GM18498 (cell line): ENCODE results near the gene TARBP2.
A peak's percentile ranks its signal among the peaks of the same experiment; 100 is the strongest.
"Not testable (repeated sequence)": the region's sequence is repeated elsewhere in the genome, so short reads cannot be mapped to it uniquely, and the experiment has no call there.

Experiments
- ATAC-seq: cut with Tn5 transposase; IDR thresholded peaks from one replicate; pipeline ENCODE4 v1.9.1; 2021; ENCODE audit warnings: mild to moderate bottlenecking, moderate library complexity; ENCODE audit not compliant: unreplicated experiment

TARBP2 gene

GRCh38 chr12:53513712-53514410, 12.8 kb downstream of the TARBP2 start:
- ATAC-seq, result no peak

GRCh38 chr12:53514628-53515290, 13.7 kb downstream of the TARBP2 start:
- no peak for ATAC-seq

- ATAC-seq, result no peak
Observed at GRCh38 chr12:53515291-53515680, 14.2 kb downstream of the TARBP2 start.

DNA sequence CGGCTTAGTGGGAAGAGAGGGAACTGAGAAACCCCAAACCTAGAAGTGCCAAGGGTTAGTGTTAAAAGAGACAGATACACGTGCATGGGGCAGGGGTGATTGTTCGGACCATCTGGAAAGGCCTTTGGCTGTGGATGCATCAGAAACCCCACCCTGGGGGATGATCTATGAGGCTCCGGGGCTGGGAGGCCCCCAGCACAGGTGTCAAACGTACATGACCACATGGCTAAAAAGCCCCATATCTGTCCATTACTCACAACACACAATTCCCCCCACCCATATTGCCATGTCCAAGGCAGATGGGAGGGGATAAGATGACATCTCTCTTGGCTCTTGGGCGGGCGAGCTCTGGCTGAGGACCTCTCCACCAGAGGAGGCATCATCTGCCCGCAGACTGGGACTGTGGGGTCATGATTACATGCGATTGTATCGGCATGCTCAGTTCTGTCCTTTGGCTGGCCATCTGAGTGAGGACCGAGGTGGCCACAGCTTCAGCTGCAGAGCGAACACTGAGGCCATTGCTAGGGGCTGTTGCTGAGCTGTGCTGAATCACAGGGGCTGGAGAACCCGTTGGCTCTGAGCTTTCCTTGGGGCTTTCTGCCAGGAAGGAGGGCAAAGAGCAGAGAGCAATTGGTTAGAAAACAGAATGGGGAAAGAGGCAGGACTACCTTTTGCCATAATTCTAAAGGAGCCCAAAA, 15.8 kb downstream of the TARBP2 start:
- no peak for ATAC-seq

DNA sequence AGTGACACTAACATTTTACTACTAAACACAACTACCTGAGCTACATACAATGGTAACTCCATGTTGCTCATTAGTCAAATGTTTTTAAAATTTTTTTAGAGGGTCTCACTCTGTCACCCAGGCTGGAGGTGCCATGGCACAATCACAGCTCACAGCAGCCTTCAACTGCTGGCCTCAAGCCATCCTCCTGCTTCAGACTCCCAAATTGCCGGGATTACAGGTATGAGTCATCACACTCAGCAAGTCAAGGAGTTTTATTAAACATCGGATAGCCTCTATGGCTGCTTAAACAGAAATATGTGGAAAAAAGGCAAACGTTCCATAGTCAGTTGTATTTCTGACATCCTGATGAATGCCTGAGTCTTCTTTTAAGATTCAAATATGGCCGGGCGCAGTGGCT, 17.3 kb downstream of the TARBP2 start:
- ATAC-seq, result no peak

DNA sequence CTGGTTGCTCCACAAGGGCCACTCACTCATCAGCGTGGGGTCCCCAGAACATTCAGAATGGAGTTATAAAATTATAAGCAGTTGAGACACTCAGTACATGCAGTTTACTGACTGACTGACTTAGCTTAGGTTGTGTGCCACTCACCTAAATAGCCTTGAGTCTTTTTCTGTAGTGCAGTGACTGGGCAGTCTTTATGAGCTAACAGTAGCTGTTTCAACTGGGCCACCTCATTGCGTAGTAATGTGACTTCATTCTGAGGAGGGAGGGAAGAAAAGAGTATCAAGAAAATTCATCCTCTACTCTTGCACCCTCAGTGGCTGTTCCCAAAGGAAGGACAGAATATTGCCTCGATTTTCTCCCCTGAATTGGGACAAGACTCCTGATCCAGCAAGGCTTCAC, 22.0 kb downstream of the TARBP2 start:
- ATAC-seq, result no peak

DNA sequence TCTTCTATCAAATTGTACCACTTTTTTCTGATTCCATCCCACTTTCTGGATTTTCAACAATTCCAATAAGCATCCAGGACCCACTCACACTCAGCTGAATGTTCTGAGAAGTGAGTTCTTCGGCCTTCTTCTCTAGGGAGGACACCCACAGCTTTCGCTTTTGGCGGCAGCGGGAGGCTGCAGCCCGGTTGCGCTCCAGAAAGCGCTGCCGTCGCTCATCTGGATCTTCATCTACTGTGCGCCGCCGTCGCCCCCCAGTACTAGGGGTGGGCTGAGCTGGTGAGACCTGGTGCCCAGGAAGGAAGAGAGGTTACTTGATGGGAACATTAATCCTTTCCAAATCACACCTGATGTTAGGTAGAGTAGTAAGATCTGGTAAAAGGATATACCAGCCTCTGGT, 23.4 kb downstream of the TARBP2 start:
- no peak for ATAC-seq

- no peak for ATAC-seq
Observed at GRCh38 chr12:53530061-53530460, 29.0 kb downstream of the TARBP2 start.

GRCh38 chr12:53530920-53531319, 29.8 kb downstream of the TARBP2 start:
- ATAC-seq, result no peak

DNA sequence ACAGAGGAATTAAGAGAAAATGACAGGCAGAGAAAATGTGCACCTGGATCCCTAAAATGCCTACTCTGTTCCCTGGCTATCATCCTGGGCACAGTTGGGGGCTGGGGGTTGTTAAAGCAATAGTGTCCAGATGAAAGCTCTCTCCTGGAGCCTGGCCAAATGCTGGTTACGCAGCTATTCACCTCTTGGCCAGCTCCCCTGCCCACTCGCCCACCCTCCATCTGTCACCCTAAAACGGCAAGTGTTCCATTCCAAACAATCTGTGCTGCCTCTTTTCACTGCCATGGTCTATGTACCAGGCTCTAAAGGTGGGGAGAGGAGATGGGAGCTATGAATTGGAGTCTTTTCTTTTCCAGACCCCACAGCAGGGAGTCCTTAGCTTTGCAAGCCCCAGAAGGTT, 30.9 kb downstream of the TARBP2 start:
- ATAC-seq, result no peak

DNA sequence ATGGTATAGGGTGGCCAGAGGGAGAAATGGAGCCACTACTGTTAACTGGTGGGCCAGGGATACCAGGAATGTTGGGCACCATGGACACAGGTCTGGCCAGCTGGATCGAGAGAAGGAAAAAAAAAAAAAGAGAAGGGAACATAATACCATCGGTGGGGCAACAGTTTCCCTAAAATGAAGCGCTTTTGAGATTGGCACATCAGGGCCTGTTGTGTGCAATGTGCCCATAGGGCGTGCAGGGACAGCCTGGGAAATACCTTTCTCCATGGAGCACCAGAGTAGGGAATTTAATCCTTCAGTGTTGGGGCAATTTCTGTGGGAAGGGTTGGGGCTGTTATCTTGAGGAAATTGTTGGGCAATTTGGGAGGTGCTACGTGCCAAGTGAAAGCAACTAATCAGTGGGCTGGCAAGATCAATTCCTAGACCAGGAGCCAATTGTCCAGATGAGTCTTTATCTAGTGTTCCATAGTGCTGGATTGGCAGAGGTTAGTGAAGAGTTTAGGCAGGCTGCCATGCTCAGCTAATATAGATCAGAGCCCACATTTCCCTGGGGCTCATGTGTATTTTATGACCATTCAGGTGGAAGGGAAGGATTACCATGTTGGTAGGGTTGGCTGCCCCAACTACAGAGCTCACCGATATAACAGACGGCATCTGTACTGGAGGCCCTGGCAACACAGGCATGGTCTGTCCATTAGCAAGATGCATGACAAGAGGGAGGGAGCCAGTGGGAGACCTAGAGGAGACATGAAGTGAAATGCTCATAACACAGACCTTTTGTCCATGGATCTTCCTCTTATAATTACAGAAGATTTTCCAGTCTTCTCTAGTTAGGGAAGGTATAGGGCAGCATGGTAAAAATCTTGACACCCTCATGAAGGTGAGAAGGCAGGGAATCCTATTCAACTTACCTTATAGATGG, 31.7 kb downstream of the TARBP2 start:
- ATAC-seq, result no peak

- ATAC-seq, result no peak
Observed at GRCh38 chr12:53533471-53533870, 32.4 kb downstream of the TARBP2 start.

- ATAC-seq, result no peak
Observed at GRCh38 chr12:53536962-53537361, 35.9 kb downstream of the TARBP2 start.

- no peak for ATAC-seq
Observed at GRCh38 chr12:53538209-53538689, 37.2 kb downstream of the TARBP2 start.

GRCh38 chr12:53539526-53539925, 38.4 kb downstream of the TARBP2 start:
- ATAC-seq, result no peak

GRCh38 chr12:53543539-53543938, 42.5 kb downstream of the TARBP2 start:
- peak; percentile 75 for ATAC-seq

GRCh38 chr12:53548354-53548753, 47.3 kb downstream of the TARBP2 start:
- not testable (repeated sequence) for ATAC-seq

DNA sequence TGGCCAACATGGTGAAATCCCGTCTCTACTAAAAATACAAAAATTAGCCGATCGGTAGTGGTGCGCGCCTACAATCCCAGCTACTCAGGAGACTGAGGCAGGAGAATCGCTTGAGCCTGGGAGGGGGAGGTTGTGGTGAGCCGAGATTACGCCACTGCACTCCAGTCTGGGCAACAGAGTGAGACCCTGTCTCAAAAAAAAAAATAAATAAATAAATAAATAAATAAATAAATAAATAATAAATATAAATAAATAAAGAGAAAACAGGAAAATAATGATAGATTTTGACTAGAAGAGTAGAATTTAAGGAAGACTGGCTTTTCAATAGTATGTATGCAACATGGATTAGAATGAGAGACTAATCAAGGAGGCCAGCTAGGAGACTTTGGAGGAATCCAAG, 49.0 kb downstream of the TARBP2 start:
- not testable (repeated sequence) for ATAC-seq

DNA sequence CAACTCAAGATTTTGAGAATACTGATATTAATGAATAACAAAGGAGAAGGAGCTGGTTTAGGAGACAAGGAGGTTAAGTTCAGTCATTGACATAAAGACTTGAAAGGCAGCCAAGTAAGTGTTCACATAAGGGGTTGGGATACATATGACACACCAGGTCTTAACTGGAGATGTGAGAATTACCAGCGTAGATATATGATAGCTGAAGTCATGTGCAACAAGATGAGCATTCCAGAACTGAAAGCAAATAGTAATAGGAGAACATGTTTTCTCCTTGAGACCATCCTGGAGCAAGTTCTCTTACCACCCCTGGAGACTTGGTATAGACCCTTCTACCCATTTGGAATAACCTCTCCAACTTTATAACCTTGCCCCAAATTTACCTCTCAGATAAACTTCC, 49.5 kb downstream of the TARBP2 start:
- ATAC-seq, result no peak

DNA sequence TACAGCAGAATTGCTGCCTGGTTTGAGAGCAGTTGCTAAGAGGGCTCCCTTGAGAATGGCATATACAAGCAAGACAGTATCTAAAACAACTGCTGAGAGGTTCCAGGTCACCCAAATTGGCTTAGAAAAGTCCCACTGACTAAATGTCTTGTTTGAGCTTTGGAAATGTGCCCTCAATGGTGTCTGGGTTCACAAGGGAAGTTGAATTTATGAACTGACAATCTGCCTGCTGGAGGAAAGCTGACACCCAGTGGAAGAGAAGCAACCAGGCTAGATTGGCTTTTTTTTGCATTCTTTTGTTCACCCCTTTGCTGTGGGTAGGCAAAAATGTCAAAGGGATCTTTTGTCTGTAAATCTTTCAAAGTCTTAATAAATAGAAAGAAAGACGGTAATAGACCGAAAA, 50.8 kb downstream of the TARBP2 start:
- no peak for ATAC-seq
